Large intestine (tissue), 3 donors: ENCODE measurements around the gene CCDC71. TPM values are rescaled to one million over a fixed set of nuclear protein-coding genes. Genes with fewer than 3 reads are reported as not detected.

ENCODE experiments used
- DNase-seq, 2 donors: peaks; one replicate each; pipeline versions ENCODE4 v3.0.0 to v3.0.0-alpha.2; 2013
- H3K27ac ChIP-seq: one replicate; pipeline ENCODE4 v1.5.1; 2013; ENCODE audit warnings: low read length
- H3K27me3 ChIP-seq: 2 replicates; pipeline ENCODE4 v1.6.1; 2013; ENCODE audit warnings: low read length; ENCODE audit not compliant: control insufficient read depth, insufficient read depth
- H3K36me3 ChIP-seq: 2 replicates; pipeline ENCODE4 v1.6.1; 2013; ENCODE audit warnings: low read length; ENCODE audit not compliant: control insufficient read depth, insufficient read depth
- H3K4me1 ChIP-seq: one replicate; pipeline ENCODE4 v1.6.1; 2013; ENCODE audit warnings: low read length; ENCODE audit not compliant: control insufficient read depth, insufficient read depth
- H3K4me3 ChIP-seq: one replicate; pipeline ENCODE4 v1.5.1; 2013; ENCODE audit warnings: low read length
- H3K9me3 ChIP-seq: one replicate; pipeline ENCODE4 v1.6.1; 2013; ENCODE audit warnings: mild to moderate bottlenecking, low read depth, low read length, moderate library complexity; ENCODE audit not compliant: control insufficient read depth
- WGBS: methylation state at CpG from one replicate; pipeline ENCODE4 v1.1.5; 2013; ENCODE audit warnings: low lambda C conversion rate; ENCODE audit not compliant: insufficient coverage; 5-methylcytosine and 5-hydroxymethylcytosine counted together
- polyA plus RNA-seq: library from polyadenylated mRNA; unstranded; fragments of 120-200 nt; gene quantifications from one replicate; pipeline ENCODE4 v1.2.1, GENCODE V29; 2013

CCDC71 gene
- polyA plus RNA-seq, 1 donor, result 21.4 TPM

DNA sequence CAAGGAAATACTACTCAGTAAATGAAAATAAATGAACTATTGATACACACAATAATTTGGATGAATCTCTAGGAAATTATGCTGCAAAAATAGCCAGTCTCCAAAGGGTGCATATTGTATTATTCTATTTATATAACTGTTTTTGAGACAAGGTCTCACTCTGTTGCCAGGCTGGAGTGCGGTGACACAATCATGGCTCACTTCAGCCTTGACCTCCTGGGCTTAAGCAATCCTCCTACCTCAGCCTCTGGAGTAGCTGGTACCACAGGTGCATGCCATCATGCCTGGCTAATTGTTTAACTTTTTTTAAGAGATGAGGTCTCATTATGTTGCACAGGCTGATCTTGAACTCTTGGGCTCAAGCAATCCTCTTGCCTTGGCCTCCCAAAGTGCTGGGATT is 17.7 kb upstream of the CCDC71 start:
- no CpG with 5 or more reads among the region's 1 CpG for WGBS
- H3K36me3 ChIP-seq, result no peaks in the 10 kb centered on the region

DNA sequence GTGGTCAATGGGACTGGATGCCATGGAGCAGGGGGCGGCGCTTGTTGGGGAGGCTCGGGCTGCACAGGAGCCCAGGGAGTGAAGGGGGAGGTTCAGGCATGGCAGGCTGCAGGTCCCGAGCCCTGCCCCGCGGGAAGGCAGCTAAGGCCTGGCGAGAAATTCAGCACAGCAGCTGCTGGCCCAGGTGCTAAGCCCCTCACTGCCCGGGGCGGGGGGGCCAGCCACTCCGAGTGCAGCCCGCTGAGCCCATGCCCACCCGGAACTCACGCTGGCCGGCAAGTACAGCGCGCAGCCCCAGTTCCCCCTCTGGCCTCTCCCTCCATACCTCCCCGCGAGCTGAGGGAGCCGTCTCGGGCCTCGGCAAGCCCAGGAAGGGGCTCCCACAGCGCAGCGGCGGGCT is 16.6 kb upstream of the CCDC71 start:
- H3K4me3 ChIP-seq, result no peak overlapping the region
- DNase-seq, result no peak

More for the DNA sequence above, 17.7 kb upstream of the CCDC71 start:
- H3K27me3 ChIP-seq, result no peaks in the 10 kb centered on the region
- H3K27ac ChIP-seq, result no peak overlapping the region
- H3K4me1 ChIP-seq, result no peaks in the 10 kb centered on the region
- no peak for DNase-seq
- H3K9me3 ChIP-seq, result peaks cover 3% of the 10 kb centered on the region
- no peak overlapping the region for H3K4me3 ChIP-seq

DNA sequence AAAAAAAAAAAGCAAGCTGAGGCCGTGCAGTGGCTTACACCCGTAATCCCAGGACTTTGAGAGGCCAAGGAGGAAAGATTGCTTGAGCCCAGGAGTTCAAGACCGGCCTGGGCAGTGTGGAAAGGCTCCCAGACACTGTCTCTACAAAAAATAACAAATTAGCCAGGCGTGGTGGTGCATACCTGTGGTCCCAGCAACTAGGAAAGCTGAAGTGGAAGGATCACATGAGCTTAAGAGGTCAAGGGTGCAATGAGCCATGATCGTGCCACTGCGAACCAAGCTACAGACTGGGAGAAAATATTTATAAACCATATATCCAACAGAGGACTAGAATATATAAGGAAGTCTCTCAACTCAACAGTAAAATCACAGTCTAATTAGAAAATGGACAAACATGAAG is 15.2 kb upstream of the CCDC71 start:
- 40% methylated on average over 1 of the region's 6 CpGs for WGBS
- Histone ChIP-seq H3K27ac (no peak overlapping the region), H3K4me1 (no peaks in the 10 kb centered on the region), H3K4me3 (no peak overlapping the region), H3K36me3 (peaks cover 10% of the 10 kb centered on the region), H3K27me3 (no peaks in the 10 kb centered on the region), H3K9me3 (peaks cover 3% of the 10 kb centered on the region)
- DNase-seq, result no peak

More for the DNA sequence above, 16.6 kb upstream of the CCDC71 start:
- H3K4me1 ChIP-seq, result no peaks in the 10 kb centered on the region
- H3K27me3 ChIP-seq, result no peaks in the 10 kb centered on the region
- H3K9me3 ChIP-seq, result peaks cover 3% of the 10 kb centered on the region
- no CpG with 5 or more reads among the region's 24 CpGs for WGBS
- H3K36me3 ChIP-seq, result peaks cover under 1% of the 10 kb centered on the region
- H3K27ac ChIP-seq, result no peak overlapping the region

DNA sequence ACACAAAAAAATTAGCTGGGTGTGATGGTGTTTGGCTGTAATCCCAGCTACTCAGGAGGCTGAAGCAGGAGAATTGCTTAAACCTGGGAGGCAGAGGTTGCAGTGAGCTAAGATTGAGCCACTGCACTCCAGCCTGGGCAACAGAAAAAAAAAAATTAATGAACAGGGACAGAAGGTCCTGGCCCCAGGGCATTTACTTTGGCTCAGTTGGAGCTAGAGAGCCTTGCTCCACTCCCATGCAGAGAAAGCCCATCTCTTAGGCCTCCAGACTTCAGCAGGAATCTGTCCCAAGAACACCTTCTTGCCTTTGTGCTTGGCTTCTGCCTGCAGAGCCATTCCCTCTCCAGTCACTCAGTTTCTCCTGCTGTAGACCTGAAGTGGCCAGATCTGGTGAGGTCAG is 14.0 kb upstream of the CCDC71 start:
- Histone ChIP-seq H3K4me3 (no peak overlapping the region), H3K9me3 (peaks cover 3% of the 10 kb centered on the region), H3K27me3 (no peaks in the 10 kb centered on the region), H3K27ac (no peak overlapping the region), H3K36me3 (peaks cover 23% of the 10 kb centered on the region), H3K4me1 (peaks cover 4% of the 10 kb centered on the region)
- no peak for DNase-seq

- no peak for DNase-seq
- Histone ChIP-seq H3K4me1 (peaks cover 31% of the 10 kb centered on the region), H3K27me3 (no peaks in the 10 kb centered on the region), H3K9me3 (no peaks in the 10 kb centered on the region), H3K4me3 (no peak overlapping the region), H3K27ac (no peak overlapping the region), H3K36me3 (peaks cover 31% of the 10 kb centered on the region)
- WGBS, result no CpG with 5 or more reads among the region's 2 CpGs
Observed at GRCh38 chr3:49177073-49177472, 10.9 kb upstream of the CCDC71 start.

DNA sequence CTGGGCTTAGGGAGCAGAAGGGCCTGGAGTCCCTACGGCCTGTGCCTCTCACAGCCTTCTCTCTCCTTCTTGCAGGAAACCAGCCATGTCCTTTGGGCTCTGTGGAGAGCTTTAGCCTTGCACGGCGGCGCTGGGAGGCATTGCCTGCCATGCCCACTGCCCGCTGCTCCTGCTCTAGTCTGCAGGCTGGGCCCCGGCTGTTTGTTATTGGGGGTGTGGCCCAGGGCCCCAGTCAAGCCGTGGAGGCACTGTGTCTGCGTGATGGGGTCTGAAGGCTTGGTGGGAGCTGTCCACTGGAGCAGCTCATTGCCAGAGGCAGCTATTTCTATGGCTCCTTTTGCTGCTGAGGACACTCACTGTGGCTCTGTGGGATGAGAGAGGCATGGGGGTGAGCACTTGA is 9.4 kb upstream of the CCDC71 start:
- Histone ChIP-seq H3K36me3 (peaks cover 31% of the 10 kb centered on the region), H3K4me1 (peaks cover 36% of the 10 kb centered on the region)
- no CpG with 5 or more reads among the region's 8 CpGs for WGBS

DNA sequence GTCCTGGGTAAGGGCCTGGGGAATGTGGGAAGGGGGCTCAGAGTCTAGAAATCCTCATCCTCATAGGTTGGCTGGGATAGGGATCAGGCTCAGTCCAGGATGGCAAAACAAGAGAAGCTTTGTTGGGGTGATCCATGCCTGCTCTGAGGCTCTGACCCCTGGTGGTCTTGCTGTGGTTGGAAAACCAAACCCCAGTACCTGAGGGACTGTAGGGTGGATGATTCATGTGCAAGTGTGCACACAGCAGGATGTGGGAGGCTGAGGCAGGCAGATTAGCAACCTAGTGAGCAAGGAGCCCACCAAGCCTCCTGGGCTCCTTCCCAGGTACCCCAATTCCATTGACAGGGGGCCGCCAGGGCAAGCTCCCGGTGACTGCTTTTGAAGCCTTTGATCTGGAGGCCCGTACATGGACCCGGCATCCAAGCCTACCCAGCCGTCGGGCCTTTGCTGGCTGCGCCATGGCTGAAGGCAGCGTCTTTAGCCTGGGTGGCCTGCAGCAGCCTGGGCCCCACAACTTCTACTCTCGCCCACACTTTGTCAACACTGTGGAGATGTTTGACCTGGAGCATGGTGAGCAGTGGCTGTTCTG is 8.4 kb upstream of the CCDC71 start:
- Histone ChIP-seq H3K27ac (peak overlapping the region; percentile 94), H3K4me1 (peaks cover 42% of the 10 kb centered on the region)
- no CpG with 5 or more reads among the region's 9 CpGs for WGBS

More for the DNA sequence above, 9.4 kb upstream of the CCDC71 start:
- H3K4me3 ChIP-seq, result no peak overlapping the region
- H3K27me3 ChIP-seq, result no peaks in the 10 kb centered on the region
- H3K27ac ChIP-seq, result no peak overlapping the region
- DNase-seq, result no peak
- H3K9me3 ChIP-seq, result no peaks in the 10 kb centered on the region

DNA sequence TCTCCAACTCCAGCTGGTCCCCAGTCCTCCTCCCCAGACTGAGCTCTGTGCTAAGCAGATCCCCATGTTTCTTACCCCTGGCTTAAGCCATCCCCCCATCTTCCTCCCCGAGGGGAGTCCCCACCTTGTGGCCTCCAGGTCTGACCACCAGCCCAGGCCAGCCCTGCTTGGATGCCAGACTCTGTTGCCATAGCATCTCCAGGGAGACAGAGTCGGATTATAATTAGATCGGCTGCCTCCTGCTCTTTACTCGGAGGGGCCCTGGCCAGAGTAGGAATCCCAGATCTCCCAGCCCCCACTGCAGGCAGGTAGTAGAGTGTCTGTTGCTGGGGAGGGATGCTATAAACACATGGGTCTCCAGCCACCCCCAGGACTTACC is 7.7 kb upstream of the CCDC71 start:
- Histone ChIP-seq H3K27me3 (no peaks in the 10 kb centered on the region), H3K27ac (peak overlapping the region; percentile 94), H3K36me3 (peaks cover 31% of the 10 kb centered on the region), H3K4me1 (peaks cover 42% of the 10 kb centered on the region), H3K4me3 (peak overlapping the region; percentile 23), H3K9me3 (no peaks in the 10 kb centered on the region)
- WGBS, result no CpG with 5 or more reads among the region's 4 CpGs
- no peak for DNase-seq

More for the DNA sequence above, 8.4 kb upstream of the CCDC71 start:
- Histone ChIP-seq H3K9me3 (no peaks in the 10 kb centered on the region), H3K4me3 (no peak overlapping the region), H3K27me3 (no peaks in the 10 kb centered on the region), H3K36me3 (peaks cover 31% of the 10 kb centered on the region)
- no peak for DNase-seq

DNA sequence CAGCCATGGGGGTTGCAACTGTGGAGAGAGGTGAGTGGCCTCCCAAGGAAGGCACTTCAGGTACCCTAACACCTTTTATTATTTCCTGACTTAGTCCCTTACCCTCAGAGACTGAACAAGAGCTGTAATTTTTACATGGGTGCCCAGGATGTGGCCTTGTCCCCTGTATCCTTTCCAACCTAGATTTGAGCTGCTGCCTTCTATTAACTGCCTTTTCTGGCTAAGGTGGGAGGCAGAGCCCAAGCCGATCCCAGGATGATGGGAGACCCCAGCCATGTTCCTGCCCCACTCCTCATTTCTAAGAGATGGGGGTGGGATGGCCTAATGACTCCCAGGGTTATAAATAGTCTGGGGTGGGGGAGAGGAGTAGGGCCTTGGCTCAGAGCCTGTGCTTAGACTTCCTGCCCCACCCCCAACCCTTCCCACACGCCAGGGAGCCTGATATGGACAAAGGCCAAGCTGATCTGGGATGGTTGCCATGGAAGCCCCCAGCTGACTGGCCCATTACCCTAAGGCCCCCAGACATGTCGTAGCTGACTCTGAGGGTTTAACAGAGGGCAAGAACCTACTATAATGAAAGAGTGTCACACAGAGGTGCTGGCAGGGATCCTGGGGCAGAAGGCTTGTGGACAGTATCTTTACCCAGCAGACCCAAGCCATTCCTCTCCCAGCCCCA is 7.1 kb upstream of the CCDC71 start:
- WGBS, result no CpG with 5 or more reads among the region's 3 CpGs
- DNase-seq, result peak; percentile 94 to 97
- Histone ChIP-seq H3K9me3 (no peaks in the 10 kb centered on the region), H3K27ac (peak overlapping the region; percentile 94), H3K4me3 (peak overlapping the region; percentile 95), H3K27me3 (no peaks in the 10 kb centered on the region), H3K4me1 (peaks cover 42% of the 10 kb centered on the region), H3K36me3 (peaks cover 31% of the 10 kb centered on the region)

DNA sequence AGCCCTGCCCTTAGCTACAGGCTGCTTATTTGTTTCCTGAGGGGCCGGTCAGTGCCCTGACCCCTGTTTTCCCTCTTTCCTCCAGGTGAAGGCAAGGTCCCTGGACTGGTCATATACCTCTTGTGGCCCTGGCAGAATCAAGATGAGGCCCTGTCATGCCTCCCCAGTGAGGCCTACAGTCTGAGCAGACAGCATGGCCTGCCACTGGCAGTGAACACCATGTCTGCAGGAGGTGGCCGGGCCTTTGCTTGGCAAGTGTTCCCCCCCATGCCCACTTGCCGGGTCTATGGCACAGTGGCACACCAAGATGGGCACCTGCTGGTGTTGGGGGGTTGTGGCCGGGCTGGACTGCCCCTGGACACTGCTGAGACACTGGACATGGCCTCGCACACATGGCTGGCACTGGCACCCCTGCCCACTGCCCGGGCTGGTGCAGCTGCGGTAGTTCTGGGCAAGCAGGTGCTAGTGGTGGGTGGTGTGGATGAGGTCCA is 6.5 kb upstream of the CCDC71 start:
- no CpG with 5 or more reads among the region's 7 CpGs for WGBS
- H3K4me1 ChIP-seq, result peaks cover 42% of the 10 kb centered on the region

More for the DNA sequence above, 6.5 kb upstream of the CCDC71 start:
- Histone ChIP-seq H3K27me3 (no peaks in the 10 kb centered on the region), H3K27ac (peak overlapping the region; percentile 94), H3K4me3 (peak overlapping the region; percentile 95), H3K9me3 (no peaks in the 10 kb centered on the region), H3K36me3 (peaks cover 30% of the 10 kb centered on the region)
- peak in 1 of 2 donors; percentile 56 for DNase-seq
